Endodermal cell (in vitro differentiated cells): Measurements from ENCODE around the gene SPG7. TPM values are rescaled to one million over a fixed set of nuclear protein-coding genes. Genes with fewer than 3 reads are reported as not detected.

Source experiments
- DNase-seq: peaks from one replicate; pipeline ENCODE4 v3.0.0-alpha.2; 2017
- H3K27ac ChIP-seq: 2 replicates; pipeline ENCODE4 v1.5.1; 2013; ENCODE audit warnings: mild to moderate bottlenecking, low read depth, low read length, moderate library complexity
- H3K27me3 ChIP-seq: 2 replicates; pipeline ENCODE4 v1.6.1; 2013; ENCODE audit warnings: mild to moderate bottlenecking, low read length, moderate library complexity; ENCODE audit not compliant: insufficient read depth, control insufficient read depth, poor library complexity, severe bottlenecking
- H3K36me3 ChIP-seq: 2 replicates; pipeline ENCODE4 v1.7.0; 2013; ENCODE audit warnings: mild to moderate bottlenecking, low read length, moderate library complexity; ENCODE audit not compliant: control insufficient read depth, insufficient read depth
- H3K4me1 ChIP-seq: one replicate; pipeline ENCODE4 v1.7.0; 2013; ENCODE audit warnings: low read length; ENCODE audit not compliant: control insufficient read depth, insufficient read depth
- H3K4me3 ChIP-seq: 2 replicates; pipeline ENCODE4 v1.5.1; 2013; ENCODE audit warnings: mild to moderate bottlenecking, low read length, moderate library complexity
- H3K9ac ChIP-seq: 2 replicates; pipeline ENCODE4 v1.6.1; 2013; ENCODE audit warnings: mild to moderate bottlenecking, low read length, moderate library complexity; ENCODE audit not compliant: poor library complexity, severe bottlenecking; ENCODE audit errors: extremely low read depth
- H3K9me3 ChIP-seq: 2 replicates; pipeline ENCODE4 v1.6.1; 2013; ENCODE audit warnings: mild to moderate bottlenecking, low read length, moderate library complexity; ENCODE audit not compliant: control insufficient read depth
- H3K27ac Mint-ChIP-seq: 2 replicates; pipeline ENCODE4 v1.8.0; 2020; ENCODE audit warnings: mixed read lengths
- H3K27me3 Mint-ChIP-seq: 2 replicates; pipeline ENCODE4 v1.8.0; 2021; ENCODE audit warnings: mild to moderate bottlenecking, mixed read lengths; ENCODE audit not compliant: insufficient read depth
- H3K36me3 Mint-ChIP-seq: 2 replicates; pipeline ENCODE4 v1.8.0; 2020; ENCODE audit warnings: low read depth, mixed read lengths
- H3K4me1 Mint-ChIP-seq: 2 replicates; pipeline ENCODE4 v1.8.0; 2020; ENCODE audit warnings: mixed read lengths
- H3K4me3 Mint-ChIP-seq: 2 replicates; pipeline ENCODE4 v1.8.0; 2020; ENCODE audit warnings: mild to moderate bottlenecking, moderate library complexity, mixed read lengths
- H3K9me3 Mint-ChIP-seq: 2 replicates; pipeline ENCODE4 v1.8.0; 2020; ENCODE audit warnings: mild to moderate bottlenecking, mixed read lengths
- CTCF ChIP-seq: fragments of 200-600 bp; sonication (generic); conservative IDR thresholded peaks from 2 replicates; pipeline ENCODE4 v1.5.0; 2021; ENCODE audit warnings: antibody characterized with exemption, mild to moderate bottlenecking
- WGBS, 2 experiments: methylation state at CpG; one replicate each; pipeline versions ENCODE4 v1.1.5 to v1.1.7; 2013; ENCODE audit warnings: missing lambda C conversion rate in 2 of 2, mixed read lengths in 1 of 2; ENCODE audit not compliant: insufficient coverage in 1 of 2, insufficient read length in 1 of 2; 5-methylcytosine and 5-hydroxymethylcytosine counted together
- total RNA-seq, 2 donors: library from RNA; stranded (reverse); fragmentation: NEBNext Ultra II Directional in 1 of 2; extraction: Animal tissue kit (Norgen Biotek cat#: 25700) in 1 of 2; gene quantifications; 2 replicates in 1 of 2; 3 replicates in 1 of 2; pipeline ENCODE4 v1.2.1, GENCODE V29; 2021

SPG7 gene
- total RNA-seq, 2 donors from 2014 or later, result 153 to 156 TPM

GRCh38 chr16:89541792-89542191 is 33.6 kb downstream of the SPG7 start:
- peaks cover 50% of the 10 kb centered on the region for H3K36me3 Mint-ChIP-seq

GRCh38 chr16:89544113-89544512 is 35.9 kb downstream of the SPG7 start:
- DNase-seq, result no peak
- H3K4me1 ChIP-seq, result no peaks in the 10 kb centered on the region
- 95 to 96% methylated on average over 11 of the region's 11 CpGs for WGBS, 2 experiments
- Mint-ChIP-seq H3K9me3 (no peaks in the 10 kb centered on the region), H3K27ac (no peak overlapping the region), H3K36me3 (peaks cover 54% of the 10 kb centered on the region), H3K27me3 (no peaks in the 10 kb centered on the region), H3K4me3 (no peak overlapping the region), H3K4me1 (peaks cover 2% of the 10 kb centered on the region)
- H3K9me3 ChIP-seq, result no peaks in the 10 kb centered on the region
- no peaks in the 10 kb centered on the region for H3K27me3 ChIP-seq
- H3K36me3 ChIP-seq, result peaks cover 63% of the 10 kb centered on the region
- TF ChIP-seq CTCF, result no peak
- no peak overlapping the region for H3K27ac ChIP-seq
- H3K4me3 ChIP-seq, result no peak overlapping the region
- no peak overlapping the region for H3K9ac ChIP-seq

More at GRCh38 chr16:89541792-89542191, 33.6 kb downstream of the SPG7 start:
- Histone ChIP-seq H3K27ac (no peak overlapping the region), H3K9ac (no peak overlapping the region), H3K4me3 (no peak overlapping the region), H3K4me1 (no peaks in the 10 kb centered on the region), H3K27me3 (no peaks in the 10 kb centered on the region), H3K36me3 (peaks cover 65% of the 10 kb centered on the region), H3K9me3 (no peaks in the 10 kb centered on the region)
- DNase-seq, result no peak
- Mint-ChIP-seq H3K27me3 (no peaks in the 10 kb centered on the region), H3K27ac (no peak overlapping the region), H3K4me3 (no peak overlapping the region), H3K9me3 (no peaks in the 10 kb centered on the region), H3K4me1 (peaks cover 2% of the 10 kb centered on the region)
- no peak for TF ChIP-seq CTCF
- 95 to 96% methylated on average over 21 of the region's 21 CpGs for WGBS, 2 experiments

GRCh38 chr16:89544713-89545043 is 36.5 kb downstream of the SPG7 start:
- Mint-ChIP-seq H3K9me3 (no peaks in the 10 kb centered on the region), H3K4me3 (no peak overlapping the region), H3K27ac (no peak overlapping the region), H3K36me3 (peaks cover 60% of the 10 kb centered on the region), H3K4me1 (peaks cover 2% of the 10 kb centered on the region), H3K27me3 (no peaks in the 10 kb centered on the region)
- H3K27me3 ChIP-seq, result no peaks in the 10 kb centered on the region
- H3K9me3 ChIP-seq, result no peaks in the 10 kb centered on the region
- H3K4me3 ChIP-seq, result no peak overlapping the region
- no peak overlapping the region for H3K9ac ChIP-seq
- 93 to 96% methylated on average over 5 to 13 of the region's 13 CpGs for WGBS, 2 experiments
- no peak for TF ChIP-seq CTCF
- DNase-seq, result no peak
- peaks cover 64% of the 10 kb centered on the region for H3K36me3 ChIP-seq
- no peak overlapping the region for H3K27ac ChIP-seq
- H3K4me1 ChIP-seq, result no peaks in the 10 kb centered on the region
